ENCODE measurements around the gene SEPTIN1.

SEPTIN1 gene

GRCh38 chr16:30417529-30418349 is 35.4 kb upstream of the SEPTIN1 start (continued):
- peak; percentile 46; the same call in 1 of the 2 replicates for TF ChIP-seq ZBTB6 (tag by site-specific recombination; IDR thresholded peaks at IDR 0.05)
- peak; percentile 98 for TF ChIP-seq ZBTB26 (tag by site-specific recombination; optimal IDR thresholded peaks at IDR 0.05)
- peak; percentile 38; the same call in 1 of the 2 replicates for TF ChIP-seq ZBTB8A (tag by site-specific recombination; IDR thresholded peaks at IDR 0.05)
- TF ChIP-seq ZNF692 (tag by site-specific recombination; IDR thresholded peaks at IDR 0.05): peak; percentile 77
- TF ChIP-seq ZIC2 (tag by site-specific recombination; IDR thresholded peaks at IDR 0.05): peak; percentile 78
- TF ChIP-seq, protein P1, sequence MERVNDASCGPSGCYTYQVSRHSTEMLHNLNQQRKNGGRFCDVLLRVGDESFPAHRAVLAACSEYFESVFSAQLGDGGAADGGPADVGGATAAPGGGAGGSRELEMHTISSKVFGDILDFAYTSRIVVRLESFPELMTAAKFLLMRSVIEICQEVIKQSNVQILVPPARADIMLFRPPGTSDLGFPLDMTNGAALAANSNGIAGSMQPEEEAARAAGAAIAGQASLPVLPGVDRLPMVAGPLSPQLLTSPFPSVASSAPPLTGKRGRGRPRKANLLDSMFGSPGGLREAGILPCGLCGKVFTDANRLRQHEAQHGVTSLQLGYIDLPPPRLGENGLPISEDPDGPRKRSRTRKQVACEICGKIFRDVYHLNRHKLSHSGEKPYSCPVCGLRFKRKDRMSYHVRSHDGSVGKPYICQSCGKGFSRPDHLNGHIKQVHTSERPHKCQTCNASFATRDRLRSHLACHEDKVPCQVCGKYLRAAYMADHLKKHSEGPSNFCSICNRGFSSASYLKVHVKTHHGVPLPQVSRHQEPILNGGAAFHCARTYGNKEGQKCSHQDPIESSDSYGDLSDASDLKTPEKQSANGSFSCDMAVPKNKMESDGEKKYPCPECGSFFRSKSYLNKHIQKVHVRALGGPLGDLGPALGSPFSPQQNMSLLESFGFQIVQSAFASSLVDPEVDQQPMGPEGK (tag by site-specific recombination; IDR thresholded peaks at IDR 0.05): peak; percentile 58; the same call in 1 of the 2 replicates
- TF ChIP-seq OSR2 (tag by site-specific recombination; IDR thresholded peaks at IDR 0.05): peak; percentile 47
- TF ChIP-seq ZNF544 (tag by site-specific recombination; IDR thresholded peaks at IDR 0.05): no peak
- peak; percentile 49; the same call in 1 of the 2 replicates for TF ChIP-seq ZNF76 (tag by site-specific recombination; IDR thresholded peaks at IDR 0.05; ENCODE audit: borderline replicate concordance, low read depth)
- peak; percentile 88 for TF ChIP-seq ZXDB (tag by site-specific recombination; IDR thresholded peaks at IDR 0.05)
- TF ChIP-seq ZNF514 (tag by site-specific recombination; IDR thresholded peaks at IDR 0.05): no peak
- TF ChIP-seq PRDM6 (tag by site-specific recombination; IDR thresholded peaks at IDR 0.05): no peak
- peak; percentile 96 for TF ChIP-seq PBX3 (CRISPR knock-in tag; IDR thresholded peaks at IDR 0.05)
- TF ChIP-seq ZNF610 (tag by site-specific recombination; IDR thresholded peaks at IDR 0.05; ENCODE audit: borderline replicate concordance): peak; percentile 61; the same call in 1 of the 2 replicates
- TF ChIP-seq GLI4 (tag by site-specific recombination; IDR thresholded peaks at IDR 0.05): 0 out of 2 replicates have a peak, but pooled peaks have one; percentile 18
- TF ChIP-seq, protein P2, sequence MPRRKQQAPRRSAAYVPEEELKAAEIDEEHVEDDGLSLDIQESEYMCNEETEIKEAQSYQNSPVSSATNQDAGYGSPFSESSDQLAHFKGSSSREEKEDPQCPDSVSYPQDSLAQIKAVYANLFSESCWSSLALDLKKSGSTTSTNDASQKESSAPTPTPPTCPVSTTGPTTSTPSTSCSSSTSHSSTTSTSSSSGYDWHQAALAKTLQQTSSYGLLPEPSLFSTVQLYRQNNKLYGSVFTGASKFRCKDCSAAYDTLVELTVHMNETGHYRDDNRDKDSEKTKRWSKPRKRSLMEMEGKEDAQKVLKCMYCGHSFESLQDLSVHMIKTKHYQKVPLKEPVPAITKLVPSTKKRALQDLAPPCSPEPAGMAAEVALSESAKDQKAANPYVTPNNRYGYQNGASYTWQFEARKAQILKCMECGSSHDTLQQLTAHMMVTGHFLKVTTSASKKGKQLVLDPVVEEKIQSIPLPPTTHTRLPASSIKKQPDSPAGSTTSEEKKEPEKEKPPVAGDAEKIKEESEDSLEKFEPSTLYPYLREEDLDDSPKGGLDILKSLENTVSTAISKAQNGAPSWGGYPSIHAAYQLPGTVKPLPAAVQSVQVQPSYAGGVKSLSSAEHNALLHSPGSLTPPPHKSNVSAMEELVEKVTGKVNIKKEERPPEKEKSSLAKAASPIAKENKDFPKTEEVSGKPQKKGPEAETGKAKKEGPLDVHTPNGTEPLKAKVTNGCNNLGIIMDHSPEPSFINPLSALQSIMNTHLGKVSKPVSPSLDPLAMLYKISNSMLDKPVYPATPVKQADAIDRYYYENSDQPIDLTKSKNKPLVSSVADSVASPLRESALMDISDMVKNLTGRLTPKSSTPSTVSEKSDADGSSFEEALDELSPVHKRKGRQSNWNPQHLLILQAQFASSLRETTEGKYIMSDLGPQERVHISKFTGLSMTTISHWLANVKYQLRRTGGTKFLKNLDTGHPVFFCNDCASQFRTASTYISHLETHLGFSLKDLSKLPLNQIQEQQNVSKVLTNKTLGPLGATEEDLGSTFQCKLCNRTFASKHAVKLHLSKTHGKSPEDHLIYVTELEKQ (tag by site-specific recombination; IDR thresholded peaks at IDR 0.05; ENCODE audit: borderline replicate concordance): 0 out of 2 replicates have a peak, but pooled peaks have one; percentile 12
- TF ChIP-seq KLF16 (tag by site-specific recombination; IDR thresholded peaks at IDR 0.05): 0 out of 2 replicates have a peak, but pooled peaks have one; percentile 57
- TF ChIP-seq ZFP69B (tag by site-specific recombination; IDR thresholded peaks at IDR 0.05): 0 out of 2 replicates have a peak, but pooled peaks have one; percentile 36
- TF ChIP-seq ZNF791 (tag by site-specific recombination; IDR thresholded peaks at IDR 0.05): no peak
- peak; percentile 88 for TF ChIP-seq ZNF561 (tag by site-specific recombination; IDR thresholded peaks at IDR 0.05; ENCODE audit: borderline replicate concordance)
- peak; percentile 37; the same call in 1 of the 2 replicates for TF ChIP-seq ZNF324 (tag by site-specific recombination; IDR thresholded peaks at IDR 0.05)
- TF ChIP-seq ZNF571 (tag by site-specific recombination; IDR thresholded peaks at IDR 0.05): no peak
- TF ChIP-seq ZNF10 (tag by site-specific recombination; IDR thresholded peaks at IDR 0.05): 0 out of 2 replicates have a peak, but pooled peaks have one; percentile 56
- peak; percentile 75 for TF ChIP-seq ZBTB20 (tag by site-specific recombination; IDR thresholded peaks at IDR 0.05)
- TF ChIP-seq ZNF335 (tag by site-specific recombination; conservative IDR thresholded peaks at IDR 0.05): peak; percentile 80
- TF ChIP-seq ZNF629 (tag by site-specific recombination; IDR thresholded peaks at IDR 0.05): 0 out of 2 replicates have a peak, but pooled peaks have one; percentile 37

All from HEK293 (cell line).